Osteoblast (primary cell): ENCODE measurements around the gene HNRNPM. TPM values are rescaled to one million over a fixed set of nuclear protein-coding genes. Genes with fewer than 3 reads are reported as not detected.
A peak's percentile ranks its signal among the peaks of the same experiment; 100 is the strongest.

Experiments used
- DNase-seq: peaks from one replicate; pipeline ENCODE4 v3.0.0; 2011; ENCODE audit warnings: low spot score, mixed read lengths; ENCODE audit not compliant: insufficient read length; ENCODE audit errors: missing footprints
- H2AFZ ChIP-seq: 2 replicates; pipeline ENCODE4 v1.6.0; 2011; ENCODE audit warnings: mild to moderate bottlenecking, low read length
- H3K27ac ChIP-seq: 2 replicates; pipeline ENCODE4 v1.5.1; 2011; ENCODE audit warnings: mild to moderate bottlenecking, low read depth, low read length, moderate library complexity
- H3K27me3 ChIP-seq: 2 replicates; pipeline ENCODE4 v1.6.0; 2012; ENCODE audit warnings: mild to moderate bottlenecking, control low read depth, inconsistent platforms, low read length, moderate library complexity; ENCODE audit not compliant: insufficient read depth
- H3K36me3 ChIP-seq: 2 replicates; pipeline ENCODE4 v1.5.1; 2011; ENCODE audit warnings: mild to moderate bottlenecking, low read length, control low read depth, moderate library complexity; ENCODE audit not compliant: insufficient read depth
- H3K4me1 ChIP-seq: 2 replicates; pipeline ENCODE4 v1.5.1; 2011; ENCODE audit warnings: mild to moderate bottlenecking, low read length, control low read depth, moderate library complexity; ENCODE audit not compliant: insufficient read depth
- H3K4me2 ChIP-seq: 2 replicates; pipeline ENCODE4 v1.6.0; 2011; ENCODE audit warnings: mild to moderate bottlenecking, low read length; ENCODE audit not compliant: insufficient read depth
- H3K4me3 ChIP-seq: fragments of 200-600 bp; sonication (generic); 3 replicates; pipeline ENCODE4 v1.5.1; 2012; ENCODE audit warnings: mild to moderate bottlenecking, low read length, inconsistent platforms; ENCODE audit not compliant: insufficient read depth
- H3K79me2 ChIP-seq: 2 replicates; pipeline ENCODE4 v1.6.0; 2012; ENCODE audit warnings: mild to moderate bottlenecking, low read length, control low read depth, inconsistent platforms; ENCODE audit not compliant: insufficient read depth
- H3K9me3 ChIP-seq: 2 replicates; pipeline ENCODE4 v1.5.1; 2011; ENCODE audit warnings: low read depth, low read length, control low read depth
- H4K20me1 ChIP-seq: 2 replicates; pipeline ENCODE4 v1.6.0; 2012; ENCODE audit warnings: mild to moderate bottlenecking, low read length, control low read depth; ENCODE audit not compliant: insufficient read depth
- total RNA-seq: library from RNA; depleted of rRNA; stranded (reverse); fragments of >200 nt; gene quantifications from 2 replicates; pipeline ENCODE4 v1.2.3, GENCODE V29; 2012
- TF ChIP-seq, protein P1 (sequence below): IDR thresholded peaks from 2 replicates; pipeline ENCODE4 v1.5.1; 2011; ENCODE audit warnings: mild to moderate bottlenecking, low read depth, low read length, moderate library complexity; ENCODE audit errors: extremely low read depth

The HNRNPM gene
- total RNA-seq, 1 donor = 39.4 TPM

- H3K4me2 ChIP-seq = no peak overlapping the region
- H3K9me3 ChIP-seq = no peaks in the 10 kb centered on the region
- H3K27ac ChIP-seq = no peak overlapping the region
- no peaks in the 10 kb centered on the region for H3K79me2 ChIP-seq
- no peak overlapping the region for H3K4me3 ChIP-seq
- TF ChIP-seq, protein P1, sequence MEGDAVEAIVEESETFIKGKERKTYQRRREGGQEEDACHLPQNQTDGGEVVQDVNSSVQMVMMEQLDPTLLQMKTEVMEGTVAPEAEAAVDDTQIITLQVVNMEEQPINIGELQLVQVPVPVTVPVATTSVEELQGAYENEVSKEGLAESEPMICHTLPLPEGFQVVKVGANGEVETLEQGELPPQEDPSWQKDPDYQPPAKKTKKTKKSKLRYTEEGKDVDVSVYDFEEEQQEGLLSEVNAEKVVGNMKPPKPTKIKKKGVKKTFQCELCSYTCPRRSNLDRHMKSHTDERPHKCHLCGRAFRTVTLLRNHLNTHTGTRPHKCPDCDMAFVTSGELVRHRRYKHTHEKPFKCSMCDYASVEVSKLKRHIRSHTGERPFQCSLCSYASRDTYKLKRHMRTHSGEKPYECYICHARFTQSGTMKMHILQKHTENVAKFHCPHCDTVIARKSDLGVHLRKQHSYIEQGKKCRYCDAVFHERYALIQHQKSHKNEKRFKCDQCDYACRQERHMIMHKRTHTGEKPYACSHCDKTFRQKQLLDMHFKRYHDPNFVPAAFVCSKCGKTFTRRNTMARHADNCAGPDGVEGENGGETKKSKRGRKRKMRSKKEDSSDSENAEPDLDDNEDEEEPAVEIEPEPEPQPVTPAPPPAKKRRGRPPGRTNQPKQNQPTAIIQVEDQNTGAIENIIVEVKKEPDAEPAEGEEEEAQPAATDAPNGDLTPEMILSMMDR = no peak
- H3K36me3 ChIP-seq = no peaks in the 10 kb centered on the region
- H4K20me1 ChIP-seq = peaks cover 19% of the 10 kb centered on the region
- H3K4me1 ChIP-seq = no peaks in the 10 kb centered on the region
- no peak overlapping the region for H2AFZ ChIP-seq
- no peaks in the 10 kb centered on the region for H3K27me3 ChIP-seq
- peak; percentile 15 for DNase-seq
Observed at GRCh38 chr19:8532225-8532624, 87.5 kb downstream of the HNRNPM start.

DNA sequence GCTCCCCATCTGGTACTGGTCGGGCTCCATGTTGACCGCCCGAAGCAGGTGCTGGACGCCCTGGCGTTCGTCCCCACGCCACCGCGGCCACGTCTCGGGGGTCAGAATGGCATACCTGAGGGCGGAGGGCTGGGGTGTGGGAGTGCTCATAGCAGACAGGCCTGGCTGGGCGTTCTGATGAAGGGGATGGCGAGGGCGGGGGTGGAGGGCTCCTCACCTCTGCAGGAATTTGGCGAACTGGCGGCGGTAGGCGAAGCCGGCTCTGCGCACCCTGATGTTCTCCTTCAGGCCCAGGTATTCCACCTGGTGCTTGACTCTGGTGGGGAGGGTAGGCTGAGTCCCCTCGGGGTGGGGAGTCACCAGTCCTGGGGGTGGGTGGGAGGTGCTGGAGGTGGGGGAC, 91.5 kb downstream of the HNRNPM start:
- H3K36me3 ChIP-seq = no peaks in the 10 kb centered on the region
- no peaks in the 10 kb centered on the region for H3K79me2 ChIP-seq
- no peaks in the 10 kb centered on the region for H3K9me3 ChIP-seq
- H3K4me3 ChIP-seq = no peak overlapping the region
- H3K27ac ChIP-seq = no peak overlapping the region
- H2AFZ ChIP-seq = no peak overlapping the region
- no peaks in the 10 kb centered on the region for H3K27me3 ChIP-seq
- H3K4me1 ChIP-seq = no peaks in the 10 kb centered on the region
- H4K20me1 ChIP-seq = no peaks in the 10 kb centered on the region
- no peak overlapping the region for H3K4me2 ChIP-seq
- no peak for DNase-seq
- TF ChIP-seq, protein P1 = no peak

GRCh38 chr19:8537099-8537498, 92.3 kb downstream of the HNRNPM start:
- Histone ChIP-seq H3K4me2 (no peak overlapping the region), H3K27me3 (no peaks in the 10 kb centered on the region), H2AFZ (no peak overlapping the region), H3K27ac (no peak overlapping the region), H3K36me3 (no peaks in the 10 kb centered on the region), H3K4me3 (no peak overlapping the region), H3K4me1 (no peaks in the 10 kb centered on the region), H3K9me3 (no peaks in the 10 kb centered on the region), H3K79me2 (no peaks in the 10 kb centered on the region), H4K20me1 (no peaks in the 10 kb centered on the region)
- TF ChIP-seq, protein P1 = no peak
- DNase-seq = peak; percentile 15

Other genes with a start within 250 kb of the HNRNPM start
- gene CERS4, start 235.6 kb upstream of the HNRNPM start, total RNA-seq = 1.5 and 4.0 TPM in 2 replicates
- gene CD320, start 136.6 kb upstream of the HNRNPM start, total RNA-seq = 18.6 and 22.8 TPM in 2 replicates
- gene NDUFA7, start 123.6 kb upstream of the HNRNPM start, total RNA-seq = 9.0 and 18.3 TPM in 2 replicates
- gene RPS28, start 123.5 kb upstream of the HNRNPM start, total RNA-seq = 177 and 180 TPM in 2 replicates
- 0.59 TPM in 1 of 2 replicates, not detected in the other for gene KANK3, start 101.7 kb upstream of the HNRNPM start, total RNA-seq
- gene ANGPTL4, start 80.8 kb upstream of the HNRNPM start, total RNA-seq = 1.1 and 1.2 TPM in 2 replicates
- gene RAB11B, start 54.6 kb upstream of the HNRNPM start, total RNA-seq = 24.2 and 28.3 TPM in 2 replicates
- gene MARCHF2, start 31.7 kb upstream of the HNRNPM start, total RNA-seq = 69.8 and 72.5 TPM in 2 replicates
- under 0.01 TPM in 1 of 2 replicates, not detected in the other for gene PRAM1, start 57.7 kb downstream of the HNRNPM start, total RNA-seq
- 2.9 and 6.9 TPM in 2 replicates for gene ZNF414, start 69.2 kb downstream of the HNRNPM start, total RNA-seq
- under 0.01 and 0.72 TPM in 2 replicates for gene MYO1F, start 132.5 kb downstream of the HNRNPM start, total RNA-seq
- 49.6 and 56.3 TPM in 2 replicates for gene ADAMTS10, start 165.7 kb downstream of the HNRNPM start, total RNA-seq
- not detected in 2 replicates for gene NFILZ, start 185.7 kb downstream of the HNRNPM start, total RNA-seq